Stimulated activated CD4-positive, alpha-beta T cell treated with anti-CD3 and anti-CD28 coated beads, Interleukin-4, amount 100 ng/mL, for 1 hour (primary cell): ENCODE results near the gene RHPN2.
"Not testable (repeated sequence)": the region's sequence is repeated elsewhere in the genome, so short reads cannot be mapped to it uniquely, and the experiment has no call there.

Experiments
- DNase-seq: peaks from one replicate; pipeline ENCODE4 v3.0.0-alpha.2; 2020

Gene RHPN2

DNA sequence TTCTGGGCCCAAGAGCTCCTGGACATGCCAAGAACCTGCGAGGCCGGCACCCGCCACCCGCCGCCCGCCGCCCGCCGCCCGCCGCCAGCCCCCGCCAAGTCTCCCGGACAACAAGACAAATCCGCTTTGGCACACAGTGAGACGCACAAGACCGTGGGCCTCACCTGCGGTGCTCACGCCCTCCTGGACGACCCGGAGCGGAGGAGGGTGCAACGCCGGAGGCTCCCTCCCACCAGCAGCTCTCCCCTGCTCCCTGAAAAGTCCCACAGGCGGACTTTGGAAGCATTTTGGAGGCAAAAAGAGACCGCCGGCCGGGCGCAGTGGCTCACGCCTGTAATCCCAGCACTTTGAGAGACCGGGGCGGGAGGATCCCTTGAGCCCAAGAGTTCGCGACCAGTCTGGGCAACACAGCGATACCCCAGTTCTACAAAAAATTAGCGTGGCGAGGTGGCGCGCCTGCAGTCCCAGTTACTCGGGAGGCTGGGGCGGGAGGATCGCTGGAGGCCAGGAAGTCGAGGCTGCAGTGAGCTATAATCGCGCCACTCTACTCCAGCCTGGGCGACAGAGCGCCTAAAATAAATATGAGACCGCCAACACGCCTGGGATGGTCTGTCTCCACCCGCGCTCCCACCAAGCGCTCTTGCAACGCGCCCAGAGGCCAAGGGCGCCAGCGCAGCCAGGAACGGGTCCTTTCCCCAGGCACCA is 783 bp downstream of the RHPN2 start:
- no peak for DNase-seq

GRCh38 chr19:33063356-33063752 is 1.3 kb downstream of the RHPN2 start:
- no peak for DNase-seq

DNA sequence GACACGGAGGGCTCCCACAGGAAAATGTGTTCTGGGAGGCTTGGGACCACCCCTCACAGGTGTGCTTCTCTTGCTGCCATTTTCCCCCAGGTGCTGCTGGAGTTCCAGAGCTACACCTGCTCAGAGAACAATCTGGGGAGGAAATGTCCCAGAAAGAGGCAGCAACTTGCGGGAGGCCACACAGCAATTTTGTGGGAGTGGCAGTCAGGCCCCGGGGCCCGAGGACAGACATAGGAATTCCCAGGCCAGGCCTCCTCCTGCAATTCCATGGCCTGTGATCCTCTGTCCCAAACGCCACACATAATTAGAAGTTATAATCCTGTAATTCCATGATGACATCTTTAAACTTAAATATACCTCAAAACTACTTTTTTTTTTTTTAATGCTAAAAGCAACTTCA is 1.8 kb downstream of the RHPN2 start:
- no peak for DNase-seq

GRCh38 chr19:33060586-33060985 is 4.1 kb downstream of the RHPN2 start:
- DNase-seq: no peak

DNA sequence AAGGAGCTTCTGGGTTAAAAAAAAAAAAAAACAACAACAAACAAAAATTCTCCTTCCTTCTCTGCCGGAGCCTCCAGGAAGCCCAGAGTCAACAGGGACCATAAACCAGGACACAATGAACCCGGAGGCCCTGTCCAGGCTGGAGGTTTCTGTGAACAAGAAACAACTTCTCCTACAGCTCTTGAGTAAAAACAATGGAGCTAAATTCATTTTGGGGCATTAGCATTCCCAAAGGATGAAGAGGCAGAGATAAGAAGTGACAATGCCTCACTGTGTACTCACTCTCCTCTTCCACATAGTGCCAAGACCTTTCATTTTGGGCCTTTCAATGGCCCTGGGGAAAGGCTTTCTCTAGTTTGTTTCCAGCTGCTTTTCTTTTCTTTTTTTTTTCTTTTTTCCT is 9.0 kb downstream of the RHPN2 start:
- DNase-seq: no peak

- DNase-seq: no peak
Observed at GRCh38 chr19:33054623-33055022, 10.1 kb downstream of the RHPN2 start.

DNA sequence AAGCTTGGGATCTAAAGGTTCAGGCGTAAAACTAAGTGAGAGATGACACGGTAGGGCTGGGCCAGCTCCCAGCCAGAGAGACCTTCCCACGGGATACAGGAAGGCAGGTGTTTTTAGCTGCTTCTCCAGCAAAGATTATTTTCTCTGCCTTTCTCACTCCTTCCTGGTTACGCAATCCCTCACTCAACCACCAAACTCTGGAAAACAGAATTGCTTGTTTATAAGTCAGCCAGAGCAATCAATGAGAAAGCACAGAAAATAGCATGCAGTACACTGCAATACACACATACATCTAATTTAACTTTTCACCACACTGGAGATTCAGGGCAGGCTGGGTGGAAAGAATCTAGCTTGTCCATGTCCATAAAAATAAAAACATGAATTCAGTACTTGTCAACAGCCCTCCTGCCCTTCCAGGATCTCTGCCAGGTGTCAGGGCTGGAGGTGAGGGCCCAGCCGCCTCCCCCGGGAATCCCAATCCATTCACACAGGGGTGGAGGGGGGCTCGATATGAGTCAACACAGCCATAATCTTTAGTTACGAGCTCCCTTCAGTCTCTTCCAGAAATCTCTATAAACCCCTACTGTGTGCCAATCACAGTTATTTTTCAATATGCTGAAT is 12.2 kb downstream of the RHPN2 start:
- DNase-seq: no peak

- DNase-seq: no peak
Observed at GRCh38 chr19:33050110-33050509, 14.6 kb downstream of the RHPN2 start.

GRCh38 chr19:33048806-33049676 is 15.6 kb downstream of the RHPN2 start:
- no peak for DNase-seq

GRCh38 chr19:33047422-33047821 is 17.3 kb downstream of the RHPN2 start:
- no peak for DNase-seq

DNA sequence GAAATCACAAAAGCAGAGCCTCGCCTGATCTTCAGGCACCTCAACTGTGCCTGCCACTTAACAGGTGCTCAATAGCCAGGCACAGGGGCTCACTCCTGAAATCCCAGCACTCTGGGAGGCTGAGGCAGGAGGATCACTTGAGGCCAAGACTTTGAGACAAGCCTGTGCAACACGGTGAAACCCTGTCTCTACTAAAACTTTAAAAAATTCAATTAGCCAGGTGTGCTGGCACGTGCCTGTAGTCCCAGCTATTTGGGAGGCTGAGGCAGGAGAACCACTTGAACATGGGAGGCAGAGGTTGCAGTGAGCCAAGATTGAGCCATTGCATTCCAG is 22.9 kb downstream of the RHPN2 start:
- not testable (repeated sequence) for DNase-seq

GRCh38 chr19:33040994-33041827 is 23.5 kb downstream of the RHPN2 start:
- no peak for DNase-seq

DNA sequence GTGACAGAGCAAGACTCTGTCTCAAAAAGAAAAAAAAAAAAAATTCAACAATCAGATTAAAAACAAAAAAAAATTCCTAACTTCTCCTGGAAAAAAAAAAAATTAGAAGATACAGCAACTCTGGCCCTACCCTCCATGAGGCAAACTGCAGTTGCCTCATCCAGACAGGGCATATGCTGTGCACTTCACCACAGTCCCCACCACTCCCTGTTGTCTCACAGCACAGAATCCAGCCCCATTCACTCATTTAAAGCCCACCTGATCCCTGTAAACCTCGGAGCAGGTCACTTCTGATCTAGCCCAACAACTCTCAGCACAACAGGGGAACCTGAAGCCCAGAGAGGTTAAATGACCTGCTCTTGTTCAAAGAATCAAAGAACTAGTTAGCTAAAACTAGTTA is 24.9 kb downstream of the RHPN2 start:
- no peak for DNase-seq

GRCh38 chr19:33039108-33039599 is 25.5 kb downstream of the RHPN2 start:
- DNase-seq: no peak

DNA sequence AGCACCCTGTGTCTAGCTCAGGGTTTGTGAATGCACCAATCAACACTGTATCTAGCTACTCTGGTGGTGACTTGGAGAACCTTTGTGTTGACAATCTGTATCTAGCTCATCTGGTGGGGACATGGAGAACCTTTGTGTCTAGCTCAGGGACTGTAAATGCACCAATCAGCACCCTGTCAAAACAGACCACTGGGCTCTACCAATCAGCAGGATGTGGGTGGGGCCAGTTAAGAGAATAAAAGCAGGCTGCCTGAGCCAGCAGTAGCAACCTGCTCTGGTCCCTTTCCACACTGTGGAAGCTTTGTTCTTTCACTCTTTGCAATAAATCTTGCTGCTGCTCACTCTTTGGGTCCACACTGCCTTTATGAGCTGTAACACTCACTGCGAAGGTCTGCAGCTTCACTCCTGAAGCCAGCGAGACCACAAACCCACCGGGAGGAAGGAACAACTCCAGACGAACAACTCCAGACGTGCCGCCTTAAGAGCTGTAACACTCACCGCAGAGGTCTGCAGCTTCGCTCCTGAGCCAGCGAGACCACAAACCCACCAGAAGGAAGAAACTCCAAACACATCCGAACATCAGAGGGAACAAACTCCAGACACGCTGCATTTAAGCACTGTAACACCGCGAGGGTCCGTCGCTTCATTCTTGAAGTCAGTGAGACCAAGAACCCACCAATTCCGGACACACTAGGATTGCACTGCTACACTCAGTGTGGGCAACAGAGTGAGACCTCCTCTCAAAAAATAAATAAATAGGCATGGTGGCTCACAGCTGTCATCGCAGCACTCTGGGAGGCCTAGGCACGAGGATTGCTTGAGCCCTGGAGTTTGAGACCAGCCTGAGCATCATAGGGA is 27.3 kb downstream of the RHPN2 start:
- not testable (repeated sequence) for DNase-seq

DNA sequence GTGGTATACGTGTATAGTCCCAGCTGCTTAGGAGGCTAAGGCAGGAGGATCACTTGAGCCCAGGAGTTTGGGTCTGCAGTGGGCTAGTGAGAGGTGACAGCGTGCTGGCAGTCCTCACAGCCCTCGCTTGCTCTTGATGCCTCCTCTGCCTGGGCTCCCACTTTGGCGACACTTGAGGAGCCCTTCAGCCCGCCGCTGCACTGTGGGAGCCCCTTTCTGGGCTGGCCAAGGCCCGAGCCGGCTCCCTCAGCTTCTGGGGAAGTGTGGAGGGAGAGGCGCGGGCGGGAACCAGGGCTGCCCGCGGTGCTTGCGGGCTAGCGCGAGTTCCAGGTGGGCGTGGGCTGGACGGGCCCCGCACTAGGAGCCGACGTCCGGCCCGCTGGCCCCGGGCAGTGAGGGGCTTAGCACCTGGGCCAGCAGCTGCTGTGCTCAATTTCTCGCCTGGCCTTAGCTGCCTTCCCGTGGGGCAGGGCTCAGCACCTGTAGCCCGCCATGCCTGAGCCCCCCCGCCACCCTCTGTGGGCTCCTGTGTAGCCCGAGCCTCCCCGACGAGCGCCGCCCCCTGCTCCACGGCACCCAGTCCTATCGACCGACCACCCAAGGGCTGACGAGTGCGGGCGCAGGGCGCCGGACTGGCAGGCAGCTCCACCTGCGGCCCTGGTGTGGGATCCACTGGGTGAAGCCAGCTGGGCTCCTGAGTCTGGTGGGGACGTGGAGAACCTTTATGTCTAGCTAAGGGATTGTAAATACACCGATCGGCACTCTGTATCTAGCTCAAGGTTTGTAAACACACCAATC is 28.1 kb downstream of the RHPN2 start:
- DNase-seq: not testable (repeated sequence)

DNA sequence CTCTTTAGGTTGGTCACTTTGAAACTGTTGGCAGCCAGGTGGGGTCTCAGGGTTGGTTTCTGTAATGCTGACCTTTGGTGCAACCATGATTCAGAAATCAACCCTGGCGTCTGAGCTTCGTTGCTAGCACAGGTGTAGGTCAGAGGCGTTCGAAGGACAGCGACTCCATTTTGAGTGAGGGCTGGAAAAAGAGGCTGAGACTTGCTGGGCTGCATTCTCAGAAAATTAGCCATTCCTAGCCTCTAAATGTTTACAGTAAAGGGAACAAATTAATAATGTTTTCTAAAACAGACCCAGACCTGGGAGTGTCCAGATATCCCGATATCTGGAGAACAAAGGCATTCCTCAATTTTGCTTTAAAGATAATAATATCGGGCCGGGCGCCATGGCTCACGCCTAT is 29.2 kb downstream of the RHPN2 start:
- DNase-seq: no peak

GRCh38 chr19:33032218-33032781 is 32.4 kb downstream of the RHPN2 start:
- DNase-seq: no peak

DNA sequence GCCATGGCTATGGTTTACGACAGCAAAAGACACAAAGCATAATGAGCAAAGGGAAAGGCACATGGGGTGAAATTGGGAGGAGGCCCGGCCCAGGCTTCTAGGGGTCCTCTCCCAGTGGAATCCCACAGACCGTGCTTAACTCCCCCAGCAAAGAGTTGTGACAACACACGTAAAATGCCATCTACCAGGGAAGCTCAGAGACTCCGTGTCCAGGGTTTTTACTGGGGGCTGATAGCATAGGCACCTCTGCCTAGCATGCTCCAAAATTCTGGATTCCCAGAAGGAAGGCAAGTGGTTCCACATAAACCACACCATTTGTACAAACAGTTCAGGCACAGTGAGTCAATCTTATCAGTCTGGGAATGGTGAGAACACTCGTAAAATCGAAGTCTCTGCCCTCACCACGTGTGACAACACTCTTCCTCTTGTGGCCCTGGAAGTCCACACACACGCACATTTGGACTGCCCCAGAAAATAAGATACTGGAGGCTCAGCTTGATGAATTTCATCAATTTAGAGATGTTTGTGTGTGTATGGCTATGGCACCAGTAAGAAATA is 34.9 kb downstream of the RHPN2 start:
- DNase-seq: no peak

GRCh38 chr19:33026602-33027001 is 38.1 kb downstream of the RHPN2 start:
- not testable (repeated sequence) for DNase-seq
